Left ventricle myocardium inferior (tissue), 1 donor: Measurements from ENCODE around the gene AP4E1. TPM values are rescaled to one million over a fixed set of nuclear protein-coding genes. Genes with fewer than 3 reads are reported as not detected.
"Not testable (repeated sequence)": the region's sequence is repeated elsewhere in the genome, so short reads cannot be mapped to it uniquely, and the experiment has no call there.

ENCODE experiments used
- DNase-seq: peaks from one replicate; pipeline ENCODE4 v3.0.0-alpha.2; 2020
- H3K27ac ChIP-seq: fragments of 200-600 bp; replicated peaks from 2 replicates; pipeline ENCODE4 v1.8.0; 2021
- H3K27me3 ChIP-seq: fragments of 200-600 bp; 2 replicates; pipeline ENCODE4 v1.8.0; 2021; ENCODE audit warnings: low read depth
- H3K36me3 ChIP-seq: fragments of 200-600 bp; 2 replicates; pipeline ENCODE4 v1.8.0; 2021
- H3K4me1 ChIP-seq: fragments of 200-600 bp; 2 replicates; pipeline ENCODE4 v1.8.0; 2021
- H3K4me3 ChIP-seq: fragments of 200-600 bp; 2 replicates; pipeline ENCODE4 v1.8.0; 2021; ENCODE audit warnings: mild to moderate bottlenecking, moderate library complexity
- H3K9me3 ChIP-seq: fragments of 200-600 bp; replicated peaks from 2 replicates; pipeline ENCODE4 v1.8.0; 2021
- intact Hi-C: fragments of 100-400 bp; cut with micrococcal nuclease; formaldehyde crosslinking; loops from one replicate; pipeline ENCODE4 v1.11.0; 2022
- total RNA-seq: library from RNA; stranded (reverse); fragmentation: NEBNext Ultra II Directional; extraction: Animal tissue kit (Norgen Biotek cat#: 25700); gene quantifications from one replicate; pipeline ENCODE4 v1.2.1, GENCODE V29; 2021
- TF ChIP-seq, protein P1 (sequence below): fragments of 200-600 bp; IDR thresholded peaks from 2 replicates; pipeline ENCODE4 v1.8.0; 2021; ENCODE audit warnings: antibody characterized with exemption, mild to moderate bottlenecking, borderline replicate concordance
- donor health status: DM: no; HTN: yes; CAD: no; lungs with severe emphysema.

Gene AP4E1
- total RNA-seq, 1 donor from 2014 or later = 8.0 TPM

DNA sequence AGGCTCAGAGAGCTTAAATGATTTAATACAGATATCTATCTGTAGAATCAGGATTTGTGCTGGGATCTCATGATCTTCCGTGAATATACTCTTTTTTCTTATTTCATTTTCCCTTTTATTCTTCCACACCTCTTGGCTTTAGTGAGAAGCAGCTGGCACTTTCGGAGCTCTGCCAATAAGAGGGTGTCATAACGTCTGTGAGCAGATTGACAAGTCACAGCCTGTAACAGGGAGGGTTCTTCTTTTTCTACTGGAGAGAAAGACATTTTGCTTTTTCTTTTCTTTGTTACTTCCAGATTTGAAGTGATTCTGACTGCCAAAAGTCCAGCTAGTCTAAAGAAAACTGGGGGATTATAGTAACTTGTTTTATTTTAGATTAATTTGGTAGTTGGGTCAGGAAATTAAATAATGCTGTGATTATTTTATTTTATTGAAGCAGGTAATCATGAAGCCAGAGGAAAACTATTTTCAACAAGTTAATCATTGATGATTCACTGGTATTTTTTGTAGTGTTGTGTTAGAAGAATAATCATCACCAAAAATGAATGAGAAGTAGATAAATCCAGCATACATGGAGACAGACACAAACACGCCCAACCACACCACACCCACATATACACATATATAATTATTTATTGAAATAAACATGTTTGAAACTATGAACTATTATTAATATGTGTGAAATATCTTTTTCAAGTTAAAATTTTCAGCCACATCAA is 116.4 kb downstream of the AP4E1 start:
- no peaks in the 10 kb centered on the region for H3K27me3 ChIP-seq
- H3K4me3 ChIP-seq = no peak overlapping the region
- TF ChIP-seq, protein P1, sequence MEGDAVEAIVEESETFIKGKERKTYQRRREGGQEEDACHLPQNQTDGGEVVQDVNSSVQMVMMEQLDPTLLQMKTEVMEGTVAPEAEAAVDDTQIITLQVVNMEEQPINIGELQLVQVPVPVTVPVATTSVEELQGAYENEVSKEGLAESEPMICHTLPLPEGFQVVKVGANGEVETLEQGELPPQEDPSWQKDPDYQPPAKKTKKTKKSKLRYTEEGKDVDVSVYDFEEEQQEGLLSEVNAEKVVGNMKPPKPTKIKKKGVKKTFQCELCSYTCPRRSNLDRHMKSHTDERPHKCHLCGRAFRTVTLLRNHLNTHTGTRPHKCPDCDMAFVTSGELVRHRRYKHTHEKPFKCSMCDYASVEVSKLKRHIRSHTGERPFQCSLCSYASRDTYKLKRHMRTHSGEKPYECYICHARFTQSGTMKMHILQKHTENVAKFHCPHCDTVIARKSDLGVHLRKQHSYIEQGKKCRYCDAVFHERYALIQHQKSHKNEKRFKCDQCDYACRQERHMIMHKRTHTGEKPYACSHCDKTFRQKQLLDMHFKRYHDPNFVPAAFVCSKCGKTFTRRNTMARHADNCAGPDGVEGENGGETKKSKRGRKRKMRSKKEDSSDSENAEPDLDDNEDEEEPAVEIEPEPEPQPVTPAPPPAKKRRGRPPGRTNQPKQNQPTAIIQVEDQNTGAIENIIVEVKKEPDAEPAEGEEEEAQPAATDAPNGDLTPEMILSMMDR = no peak
- no peak overlapping the region for H3K27ac ChIP-seq
- DNase-seq = no peak
- H3K36me3 ChIP-seq = no peaks in the 10 kb centered on the region
- intact Hi-C loops = no loop called here
- no peaks in the 10 kb centered on the region for H3K4me1 ChIP-seq
- peaks cover 3% of the 10 kb centered on the region for H3K9me3 ChIP-seq

DNA sequence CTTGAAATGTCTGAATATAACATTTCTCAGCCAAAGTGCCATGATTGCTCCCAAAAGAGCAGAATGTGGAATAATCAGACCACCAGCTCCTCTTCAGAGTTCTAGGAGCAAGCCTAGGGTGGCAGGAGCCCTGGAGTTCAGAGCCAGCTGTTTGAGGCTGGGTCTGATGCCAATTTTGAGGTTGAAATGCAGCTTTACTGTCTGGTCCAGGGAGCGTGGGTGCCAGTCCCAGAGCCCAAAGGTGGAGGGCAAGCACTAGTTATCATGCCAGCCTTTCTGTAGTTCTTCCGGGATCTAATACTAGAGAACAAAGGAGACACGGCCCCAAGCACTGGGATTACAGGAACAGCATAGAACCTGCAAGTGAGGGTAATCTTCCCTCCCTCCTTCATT is 117.0 kb downstream of the AP4E1 start:
- intact Hi-C loops = no loop called here
- H3K27ac ChIP-seq = no peak overlapping the region
- no peaks in the 10 kb centered on the region for H3K4me1 ChIP-seq
- no peak overlapping the region for H3K4me3 ChIP-seq
- TF ChIP-seq, protein P1 = no peak
- DNase-seq = no peak
- H3K36me3 ChIP-seq = no peaks in the 10 kb centered on the region
- no peaks in the 10 kb centered on the region for H3K9me3 ChIP-seq
- H3K27me3 ChIP-seq = no peaks in the 10 kb centered on the region

DNA sequence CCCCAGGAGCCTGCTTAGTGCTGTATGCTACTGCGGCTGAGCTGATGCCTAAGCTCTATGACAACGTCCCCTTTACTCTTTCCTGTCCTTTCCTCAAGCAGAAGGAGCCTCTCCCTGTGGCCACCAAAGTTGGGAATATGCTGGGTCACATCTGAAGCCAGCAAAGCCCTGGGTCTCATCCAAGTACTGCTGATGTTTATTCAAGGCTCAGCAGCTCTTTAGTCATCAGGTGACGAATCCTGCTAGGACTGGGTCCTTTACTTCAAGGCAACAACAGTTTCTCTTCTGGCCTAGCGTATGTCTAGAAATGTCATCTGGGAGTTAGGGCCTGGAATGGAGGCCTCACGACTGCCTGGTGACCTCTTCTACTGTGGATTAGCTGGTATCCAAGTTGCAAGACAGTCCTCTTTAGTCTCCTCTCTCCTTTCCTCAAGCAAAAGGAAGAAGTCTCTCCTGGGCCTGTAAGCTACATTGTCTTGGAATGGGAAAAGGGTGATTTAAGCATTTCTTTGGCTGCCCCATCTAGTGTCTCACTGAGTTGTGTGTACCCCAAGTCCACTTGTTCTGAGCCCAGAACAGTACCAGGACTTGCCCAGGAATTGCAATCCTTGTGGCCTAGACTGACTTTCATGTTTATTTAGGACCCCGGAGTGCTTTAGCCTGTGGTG is 122.3 kb downstream of the AP4E1 start:
- no peaks in the 10 kb centered on the region for H3K27me3 ChIP-seq
- intact Hi-C loops = no loop called here
- H3K4me1 ChIP-seq = no peaks in the 10 kb centered on the region
- no peak for DNase-seq
- no peak overlapping the region for H3K27ac ChIP-seq
- TF ChIP-seq, protein P1 = no peak
- no peaks in the 10 kb centered on the region for H3K36me3 ChIP-seq
- no peak overlapping the region for H3K4me3 ChIP-seq
- H3K9me3 ChIP-seq = no peaks in the 10 kb centered on the region

DNA sequence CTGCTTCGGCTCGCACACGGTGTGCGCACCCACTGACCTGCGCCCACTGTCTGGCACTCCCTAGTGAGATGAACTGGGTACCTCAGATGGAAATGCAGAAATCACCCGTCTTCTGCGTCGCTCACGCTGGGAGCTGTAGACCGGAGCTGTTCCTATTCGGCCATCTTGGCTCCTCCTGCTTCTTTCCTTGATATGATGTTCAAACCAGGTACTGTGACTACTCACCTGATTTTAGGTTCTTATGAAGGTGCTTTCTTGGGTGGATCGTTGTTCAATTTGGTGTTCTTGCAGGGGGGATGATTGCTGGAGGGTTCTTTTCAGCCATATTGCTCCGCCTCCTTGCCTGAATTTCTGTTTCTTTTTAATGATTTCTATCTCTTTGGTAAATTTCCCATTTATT is 129.0 kb downstream of the AP4E1 start:
- H3K27ac ChIP-seq, H3K36me3 ChIP-seq, H3K4me3 ChIP-seq, H3K4me1 ChIP-seq, intact Hi-C loops, DNase-seq, H3K9me3 ChIP-seq, H3K27me3 ChIP-seq: not testable (repeated sequence)

DNA sequence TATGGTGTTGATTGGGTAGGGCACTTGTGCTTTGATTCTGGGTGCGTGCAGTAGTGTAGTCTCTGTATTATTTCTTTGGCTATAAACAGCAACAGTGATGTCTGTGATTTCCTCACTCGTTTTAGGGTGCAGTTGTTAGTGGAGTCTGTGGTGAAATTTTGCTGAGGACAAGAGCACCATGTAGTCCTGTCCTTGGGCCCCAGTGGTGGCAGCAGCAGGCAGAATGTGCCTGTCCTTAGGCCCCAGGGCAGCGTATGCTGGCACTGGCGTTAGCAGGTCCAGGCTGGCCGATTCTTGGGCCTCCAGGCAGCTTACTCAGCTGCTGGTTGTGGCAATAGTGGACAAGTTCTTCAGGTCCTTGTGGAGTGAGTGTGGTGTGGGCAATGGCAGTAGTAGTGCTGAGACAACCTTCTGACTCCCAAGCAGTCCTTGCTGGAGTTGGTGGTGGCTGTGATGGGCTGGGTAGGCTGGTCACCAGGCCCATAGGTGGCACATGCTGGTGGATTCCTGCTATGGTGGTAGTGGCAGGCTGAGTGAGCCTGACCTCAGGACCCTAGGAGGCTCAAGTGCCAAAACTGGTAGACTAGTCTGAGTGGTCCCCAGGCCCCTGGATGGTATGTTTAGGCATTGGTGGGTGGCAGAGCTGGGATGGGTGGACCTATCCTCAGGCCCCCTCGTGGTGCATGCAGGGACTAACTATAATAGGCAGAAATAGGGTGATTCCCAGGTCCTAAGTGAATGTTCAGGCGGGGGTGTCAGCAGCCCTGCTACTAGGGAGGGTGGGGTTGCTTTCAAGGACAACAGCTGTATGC is 129.9 kb downstream of the AP4E1 start:
- no peak for DNase-seq
- TF ChIP-seq, protein P1 = no peak
- intact Hi-C loops = no loop called here

More for the DNA sequence above, 129.9 kb downstream of the AP4E1 start:
- Histone ChIP-seq H3K36me3 (no peaks in the 10 kb centered on the region), H3K9me3 (no peaks in the 10 kb centered on the region), H3K27me3 (no peaks in the 10 kb centered on the region), H3K27ac (no peak overlapping the region), H3K4me3 (no peak overlapping the region), H3K4me1 (no peaks in the 10 kb centered on the region)
